ENCODE data around the gene CYFIP2. TPM values are rescaled to one million over a fixed set of nuclear protein-coding genes. Genes with fewer than 3 reads are reported as not detected.
"Not testable (repeated sequence)": the region's sequence is repeated elsewhere in the genome, so short reads cannot be mapped to it uniquely, and the experiment has no call there.

Gene CYFIP2
- polyA plus RNA-seq, 1 donor from 2014 or later = 59.7 TPM

- no peaks in the 10 kb centered on the region for H3K9me2 ChIP-seq (ENCODE audit: insufficient read depth, low read length)
- H3F3A ChIP-seq (ENCODE audit: insufficient read depth, low read length, poor library complexity, severe bottlenecking) = no peaks in the 10 kb centered on the region
- TF ChIP-seq EP300 (conservative IDR thresholded peaks at IDR 0.05; ENCODE audit: poor library complexity, severe bottlenecking) = no peak
- no peak for TF ChIP-seq EZH2 (IDR thresholded peaks at IDR 0.05; ENCODE audit: borderline replicate concordance, insufficient read depth, low read length, poor library complexity, severe bottlenecking)
- TF ChIP-seq POLR2AphosphoS5 (IDR thresholded peaks at IDR 0.05) = no peak
- TF ChIP-seq RAD21 (conservative IDR thresholded peaks at IDR 0.05) = no peak
- TF ChIP-seq, protein P1, sequence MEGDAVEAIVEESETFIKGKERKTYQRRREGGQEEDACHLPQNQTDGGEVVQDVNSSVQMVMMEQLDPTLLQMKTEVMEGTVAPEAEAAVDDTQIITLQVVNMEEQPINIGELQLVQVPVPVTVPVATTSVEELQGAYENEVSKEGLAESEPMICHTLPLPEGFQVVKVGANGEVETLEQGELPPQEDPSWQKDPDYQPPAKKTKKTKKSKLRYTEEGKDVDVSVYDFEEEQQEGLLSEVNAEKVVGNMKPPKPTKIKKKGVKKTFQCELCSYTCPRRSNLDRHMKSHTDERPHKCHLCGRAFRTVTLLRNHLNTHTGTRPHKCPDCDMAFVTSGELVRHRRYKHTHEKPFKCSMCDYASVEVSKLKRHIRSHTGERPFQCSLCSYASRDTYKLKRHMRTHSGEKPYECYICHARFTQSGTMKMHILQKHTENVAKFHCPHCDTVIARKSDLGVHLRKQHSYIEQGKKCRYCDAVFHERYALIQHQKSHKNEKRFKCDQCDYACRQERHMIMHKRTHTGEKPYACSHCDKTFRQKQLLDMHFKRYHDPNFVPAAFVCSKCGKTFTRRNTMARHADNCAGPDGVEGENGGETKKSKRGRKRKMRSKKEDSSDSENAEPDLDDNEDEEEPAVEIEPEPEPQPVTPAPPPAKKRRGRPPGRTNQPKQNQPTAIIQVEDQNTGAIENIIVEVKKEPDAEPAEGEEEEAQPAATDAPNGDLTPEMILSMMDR (IDR thresholded peaks at IDR 0.05; ENCODE audit: poor library complexity, severe bottlenecking) = no peak
- no peak for TF ChIP-seq MXI1 (conservative IDR thresholded peaks at IDR 0.05; ENCODE audit: poor library complexity, severe bottlenecking)
- TF ChIP-seq, protein P2, sequence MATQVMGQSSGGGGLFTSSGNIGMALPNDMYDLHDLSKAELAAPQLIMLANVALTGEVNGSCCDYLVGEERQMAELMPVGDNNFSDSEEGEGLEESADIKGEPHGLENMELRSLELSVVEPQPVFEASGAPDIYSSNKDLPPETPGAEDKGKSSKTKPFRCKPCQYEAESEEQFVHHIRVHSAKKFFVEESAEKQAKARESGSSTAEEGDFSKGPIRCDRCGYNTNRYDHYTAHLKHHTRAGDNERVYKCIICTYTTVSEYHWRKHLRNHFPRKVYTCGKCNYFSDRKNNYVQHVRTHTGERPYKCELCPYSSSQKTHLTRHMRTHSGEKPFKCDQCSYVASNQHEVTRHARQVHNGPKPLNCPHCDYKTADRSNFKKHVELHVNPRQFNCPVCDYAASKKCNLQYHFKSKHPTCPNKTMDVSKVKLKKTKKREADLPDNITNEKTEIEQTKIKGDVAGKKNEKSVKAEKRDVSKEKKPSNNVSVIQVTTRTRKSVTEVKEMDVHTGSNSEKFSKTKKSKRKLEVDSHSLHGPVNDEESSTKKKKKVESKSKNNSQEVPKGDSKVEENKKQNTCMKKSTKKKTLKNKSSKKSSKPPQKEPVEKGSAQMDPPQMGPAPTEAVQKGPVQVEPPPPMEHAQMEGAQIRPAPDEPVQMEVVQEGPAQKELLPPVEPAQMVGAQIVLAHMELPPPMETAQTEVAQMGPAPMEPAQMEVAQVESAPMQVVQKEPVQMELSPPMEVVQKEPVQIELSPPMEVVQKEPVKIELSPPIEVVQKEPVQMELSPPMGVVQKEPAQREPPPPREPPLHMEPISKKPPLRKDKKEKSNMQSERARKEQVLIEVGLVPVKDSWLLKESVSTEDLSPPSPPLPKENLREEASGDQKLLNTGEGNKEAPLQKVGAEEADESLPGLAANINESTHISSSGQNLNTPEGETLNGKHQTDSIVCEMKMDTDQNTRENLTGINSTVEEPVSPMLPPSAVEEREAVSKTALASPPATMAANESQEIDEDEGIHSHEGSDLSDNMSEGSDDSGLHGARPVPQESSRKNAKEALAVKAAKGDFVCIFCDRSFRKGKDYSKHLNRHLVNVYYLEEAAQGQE (IDR thresholded peaks at IDR 0.05; ENCODE audit: borderline replicate concordance) = no peak
- TF ChIP-seq SMC3 (conservative IDR thresholded peaks at IDR 0.05; ENCODE audit: poor library complexity) = no peak
- TF ChIP-seq TAF1 (IDR thresholded peaks at IDR 0.05; ENCODE audit: low read depth) = no peak
- no peak overlapping the region for H3K27ac ChIP-seq (ENCODE audit: low read length)
- H3K4me2 ChIP-seq (ENCODE audit: low read length) = no peak overlapping the region
- no peak overlapping the region for H2AFZ ChIP-seq (ENCODE audit: low read depth, low read length)
- H3K4me3 ChIP-seq (ENCODE audit: low read length) = no peak overlapping the region
- H3K36me3 ChIP-seq (ENCODE audit: insufficient read depth, low read length) = no peaks in the 10 kb centered on the region
- H3K9me3 ChIP-seq (ENCODE audit: low read length) = no peaks in the 10 kb centered on the region
- H3K27me3 ChIP-seq (ENCODE audit: insufficient read depth, low read depth, low read length) = no peaks in the 10 kb centered on the region
- H3K9ac ChIP-seq (ENCODE audit: low read length) = no peak overlapping the region
- H4K20me1 ChIP-seq (ENCODE audit: insufficient read depth) = no peaks in the 10 kb centered on the region
- H3K79me2 ChIP-seq (replicated peaks; ENCODE audit: insufficient read depth, low read length) = no peaks in the 10 kb centered on the region
Observed at GRCh38 chr5:157400741-157401495, 135.0 kb downstream of the CYFIP2 start.

DNA sequence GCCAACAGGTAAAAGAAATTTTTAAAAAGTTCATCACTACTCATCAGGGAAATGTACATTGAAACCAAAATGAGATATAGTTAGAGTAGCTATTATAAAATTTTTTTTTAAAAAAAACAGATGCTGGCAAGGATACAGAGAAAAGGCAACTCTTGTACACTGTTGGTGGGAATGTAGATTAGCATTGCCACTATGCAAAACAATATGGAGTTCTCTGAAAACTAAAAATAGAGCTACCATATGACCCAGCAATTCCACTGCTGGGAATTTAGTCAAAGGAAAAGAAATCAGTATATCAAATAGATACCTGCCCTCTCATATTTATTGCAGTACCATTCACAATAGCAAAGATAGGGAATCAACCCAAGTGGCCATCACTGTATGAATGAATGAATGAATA is 149.9 kb downstream of the CYFIP2 start:
- Histone ChIP-seq H3K27me3 (ENCODE audit: insufficient read depth, low read depth, low read length) (no peaks in the 10 kb centered on the region), H3K4me3 (ENCODE audit: low read length) (no peak overlapping the region), H3K79me2 (replicated peaks; ENCODE audit: insufficient read depth, low read length) (no peaks in the 10 kb centered on the region), H4K20me1 (ENCODE audit: insufficient read depth) (no peaks in the 10 kb centered on the region), H3K27ac (ENCODE audit: low read length) (no peak overlapping the region), H3K36me3 (ENCODE audit: insufficient read depth, low read length) (no peaks in the 10 kb centered on the region), H3K4me2 (ENCODE audit: low read length) (no peak overlapping the region), H2AFZ (ENCODE audit: low read depth, low read length) (no peak overlapping the region), H3K9ac (ENCODE audit: low read length) (no peak overlapping the region), H3F3A (ENCODE audit: insufficient read depth, low read length, poor library complexity, severe bottlenecking) (no peaks in the 10 kb centered on the region), H3K9me2 (ENCODE audit: insufficient read depth, low read length) (no peaks in the 10 kb centered on the region), H3K9me3 (ENCODE audit: low read length) (no peaks in the 10 kb centered on the region)
- TF ChIP-seq MXI1 (conservative IDR thresholded peaks at IDR 0.05; ENCODE audit: poor library complexity, severe bottlenecking) (no peak), RAD21 (conservative IDR thresholded peaks at IDR 0.05) (no peak), TAF1 (IDR thresholded peaks at IDR 0.05; ENCODE audit: low read depth) (no peak), EZH2 (IDR thresholded peaks at IDR 0.05; ENCODE audit: borderline replicate concordance, insufficient read depth, low read length, poor library complexity, severe bottlenecking) (no peak), EP300 (conservative IDR thresholded peaks at IDR 0.05; ENCODE audit: poor library complexity, severe bottlenecking) (no peak), POLR2AphosphoS5 (IDR thresholded peaks at IDR 0.05) (no peak), SMC3 (conservative IDR thresholded peaks at IDR 0.05; ENCODE audit: poor library complexity) (no peak)
- TF ChIP-seq, protein P1 (IDR thresholded peaks at IDR 0.05; ENCODE audit: poor library complexity, severe bottlenecking) = no peak
- TF ChIP-seq, protein P2 (IDR thresholded peaks at IDR 0.05; ENCODE audit: borderline replicate concordance) = no peak

DNA sequence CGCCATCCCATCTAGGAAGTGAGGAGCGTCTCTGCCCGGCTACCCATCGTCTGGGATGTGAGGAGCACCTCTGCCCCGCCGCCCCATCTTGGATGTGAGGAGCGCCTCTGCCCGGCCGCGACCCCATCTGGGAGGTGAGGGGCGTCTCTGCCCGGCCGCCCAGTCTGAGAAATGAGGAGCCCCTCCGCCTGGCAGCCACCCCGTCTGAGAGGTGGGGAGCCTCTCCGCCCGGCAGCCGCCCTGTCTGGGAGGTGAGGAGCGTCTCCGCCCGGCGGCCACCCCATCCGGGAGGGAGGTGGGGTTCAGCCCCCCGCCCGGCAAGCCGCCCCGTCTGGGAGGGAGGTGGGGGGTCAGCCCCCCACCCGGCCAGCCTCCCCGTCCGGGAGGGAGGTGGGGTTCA is 153.6 kb downstream of the CYFIP2 start:
- H3K36me3 ChIP-seq (ENCODE audit: insufficient read depth, low read length); H3F3A ChIP-seq (ENCODE audit: insufficient read depth, low read length, poor library complexity, severe bottlenecking); H3K79me2 ChIP-seq (replicated peaks; ENCODE audit: insufficient read depth, low read length); H4K20me1 ChIP-seq (ENCODE audit: insufficient read depth); H3K9ac ChIP-seq (ENCODE audit: low read length); H3K4me3 ChIP-seq (ENCODE audit: low read length); H3K27ac ChIP-seq (ENCODE audit: low read length); H3K27me3 ChIP-seq (ENCODE audit: insufficient read depth, low read depth, low read length); H2AFZ ChIP-seq (ENCODE audit: low read depth, low read length); H3K4me2 ChIP-seq (ENCODE audit: low read length); H3K9me3 ChIP-seq (ENCODE audit: low read length); H3K9me2 ChIP-seq (ENCODE audit: insufficient read depth, low read length): not testable (repeated sequence)
